LNCaP clone FGC (cell line): ENCODE measurements around the gene HTATIP2.

Experiments used
- DNase-seq: peaks from one replicate; pipeline ENCODE4 v3.0.0-alpha.2; 2011; ENCODE audit warnings: low read depth
- H3K4me3 ChIP-seq: 2 replicates; pipeline ENCODE4 v1.5.1; 2011; ENCODE audit warnings: mild to moderate bottlenecking, low read depth, low read length, control low read depth
- TF ChIP-seq, protein P1 (sequence below): IDR thresholded peaks from 2 replicates; pipeline ENCODE4 v1.5.1; 2012; ENCODE audit warnings: mild to moderate bottlenecking; ENCODE audit not compliant: control insufficient read depth, insufficient read depth; ENCODE audit errors: extremely low read depth

The HTATIP2 gene

GRCh38 chr11:20388096-20389055, 24.9 kb downstream of the HTATIP2 start:
- DNase-seq: peak; percentile 48
- H3K4me3 ChIP-seq: peak overlapping the region; percentile 94
- TF ChIP-seq, protein P1, sequence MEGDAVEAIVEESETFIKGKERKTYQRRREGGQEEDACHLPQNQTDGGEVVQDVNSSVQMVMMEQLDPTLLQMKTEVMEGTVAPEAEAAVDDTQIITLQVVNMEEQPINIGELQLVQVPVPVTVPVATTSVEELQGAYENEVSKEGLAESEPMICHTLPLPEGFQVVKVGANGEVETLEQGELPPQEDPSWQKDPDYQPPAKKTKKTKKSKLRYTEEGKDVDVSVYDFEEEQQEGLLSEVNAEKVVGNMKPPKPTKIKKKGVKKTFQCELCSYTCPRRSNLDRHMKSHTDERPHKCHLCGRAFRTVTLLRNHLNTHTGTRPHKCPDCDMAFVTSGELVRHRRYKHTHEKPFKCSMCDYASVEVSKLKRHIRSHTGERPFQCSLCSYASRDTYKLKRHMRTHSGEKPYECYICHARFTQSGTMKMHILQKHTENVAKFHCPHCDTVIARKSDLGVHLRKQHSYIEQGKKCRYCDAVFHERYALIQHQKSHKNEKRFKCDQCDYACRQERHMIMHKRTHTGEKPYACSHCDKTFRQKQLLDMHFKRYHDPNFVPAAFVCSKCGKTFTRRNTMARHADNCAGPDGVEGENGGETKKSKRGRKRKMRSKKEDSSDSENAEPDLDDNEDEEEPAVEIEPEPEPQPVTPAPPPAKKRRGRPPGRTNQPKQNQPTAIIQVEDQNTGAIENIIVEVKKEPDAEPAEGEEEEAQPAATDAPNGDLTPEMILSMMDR: no peak

GRCh38 chr11:20397281-20397680, 33.8 kb downstream of the HTATIP2 start:
- TF ChIP-seq, protein P1: peak; percentile 62
- H3K4me3 ChIP-seq: no peak overlapping the region
- no peak for DNase-seq

- no peak overlapping the region for H3K4me3 ChIP-seq
These were observed 36.0 kb downstream of the HTATIP2 start for GRCh38 chr11:20399498-20399897.

DNA sequence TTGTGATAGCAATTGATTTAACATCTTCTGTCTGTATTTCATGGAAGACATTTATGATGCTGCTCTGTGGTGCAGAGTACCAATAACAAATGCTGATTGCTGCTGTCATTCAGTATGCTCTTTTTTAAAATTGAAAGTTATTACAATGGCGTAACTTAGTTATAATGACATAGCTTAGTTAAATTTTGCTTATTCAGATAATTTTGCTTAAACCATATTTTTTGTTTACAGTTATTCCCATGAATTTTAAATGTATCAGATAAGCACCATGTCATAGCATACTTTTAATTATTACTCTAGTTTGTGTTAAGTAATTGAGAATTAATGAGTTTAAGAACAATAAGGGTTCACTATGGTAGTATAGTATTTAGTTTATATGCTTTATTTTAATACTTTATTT, 39.5 kb downstream of the HTATIP2 start:
- H3K4me3 ChIP-seq: no peak overlapping the region
- TF ChIP-seq, protein P1: no peak
- no peak for DNase-seq

More at GRCh38 chr11:20399498-20399897, 36.0 kb downstream of the HTATIP2 start:
- DNase-seq: no peak
- TF ChIP-seq, protein P1: no peak

DNA sequence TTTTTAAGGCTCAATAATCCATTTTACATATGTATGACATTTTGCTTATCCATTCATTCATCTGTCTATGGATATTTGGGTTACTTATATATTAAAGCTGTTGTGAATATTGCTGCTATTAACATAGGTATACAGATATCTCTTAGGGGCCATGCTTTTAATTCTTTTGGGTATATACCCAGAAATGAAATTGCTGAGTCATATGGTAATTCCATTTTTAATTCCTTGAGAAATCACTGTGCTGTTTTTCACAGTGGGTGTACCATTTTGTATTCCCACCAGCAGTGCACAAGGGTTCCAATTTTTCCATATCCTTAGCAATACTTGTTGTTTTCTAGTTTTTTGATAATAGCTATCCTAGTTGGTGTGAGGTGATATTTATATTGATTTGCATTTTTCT, 43.0 kb downstream of the HTATIP2 start:
- TF ChIP-seq, protein P1: no peak
- no peak overlapping the region for H3K4me3 ChIP-seq
- DNase-seq: no peak

DNA sequence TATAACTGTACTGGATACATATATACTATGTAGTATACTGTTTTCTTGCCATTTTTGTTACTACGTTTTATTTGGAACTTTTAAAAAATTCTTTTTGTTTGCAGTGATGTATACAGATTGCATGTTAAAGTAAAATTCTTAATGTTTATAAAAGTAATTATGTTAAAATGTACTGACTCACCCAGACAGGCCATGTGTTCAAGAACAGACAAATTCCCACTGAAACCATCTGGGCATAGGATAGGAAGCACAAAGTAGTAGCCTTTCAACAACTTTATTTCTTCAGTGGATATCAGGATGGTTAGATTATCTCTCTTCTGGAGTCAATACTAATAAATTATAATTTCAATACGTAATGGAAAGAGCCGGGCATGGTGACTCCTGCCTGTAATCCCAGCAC, 43.8 kb downstream of the HTATIP2 start:
- TF ChIP-seq, protein P1: no peak
- no peak for DNase-seq
- H3K4me3 ChIP-seq: no peak overlapping the region
